ENCODE results near the gene TMEM39A.

GRCh38 chr3:119418641-119419040, 44.8 kb downstream of the TMEM39A start:
- TF ChIP-seq CTCF (IDR thresholded peaks at IDR 0.05; ENCODE audit: insufficient read depth, low read length) (no peak), POLR2AphosphoS5 (IDR thresholded peaks at IDR 0.05; ENCODE audit: low read depth) (no peak), GABPA (IDR thresholded peaks at IDR 0.05; ENCODE audit: low read depth) (no peak), REST (IDR thresholded peaks at IDR 0.05; ENCODE audit: insufficient replicate concordance, low read depth) (no peak)
